ENCODE measurements around the gene FAM156A.
"Not testable (repeated sequence)": the region's sequence is repeated elsewhere in the genome, so short reads cannot be mapped to it uniquely, and the experiment has no call there.

DNA sequence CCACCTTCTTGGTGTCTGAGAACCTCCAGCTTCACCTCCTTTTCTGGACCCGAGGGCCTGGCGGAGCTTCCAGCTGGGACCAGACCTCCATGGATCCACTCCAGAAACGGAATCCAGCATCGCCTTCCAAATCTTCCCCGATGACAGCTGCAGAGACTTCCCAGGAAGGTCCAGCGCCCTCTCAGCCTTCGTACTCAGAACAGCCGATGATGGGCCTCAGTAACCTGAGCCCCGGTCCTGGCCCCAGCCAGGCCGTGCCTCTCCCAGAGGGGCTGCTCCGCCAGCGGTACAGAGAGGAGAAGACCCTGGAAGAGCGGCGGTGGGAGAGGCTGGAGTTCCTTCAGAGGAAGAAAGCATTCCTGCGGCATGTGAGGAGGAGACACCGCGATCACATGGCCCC, 51.2 kb downstream of the FAM156A start:
- not testable (repeated sequence) for TF ChIP-seq POLR2A (IDR thresholded peaks at IDR 0.05; ENCODE audit: low read length); GATA1 (IDR thresholded peaks at IDR 0.05; ENCODE audit: low read depth, low read length)

Measured in erythroblast (primary cell).